Measurements from ENCODE around the gene FOCAD.

FOCAD gene

GRCh38 chr9:20880271-20880670 is 196.2 kb downstream of the FOCAD start:
- CTCF ChIA-PET = no interaction called here
- Mint-ChIP-seq H3K27me3 (no peaks in the 10 kb centered on the region), H3K9me3 (no peaks in the 10 kb centered on the region)

GRCh38 chr9:20880675-20881074 is 196.6 kb downstream of the FOCAD start:
- H3K27me3 Mint-ChIP-seq = no peaks in the 10 kb centered on the region
- peaks cover 5% of the 10 kb centered on the region for H3K36me3 Mint-ChIP-seq
- no peaks in the 10 kb centered on the region for H3K4me1 Mint-ChIP-seq
- H3K27ac Mint-ChIP-seq = no peak overlapping the region
- H3K9me3 Mint-ChIP-seq = no peaks in the 10 kb centered on the region
- no peak for DNase-seq
- H3K4me3 Mint-ChIP-seq = no peak overlapping the region
- CTCF ChIA-PET = no interaction called here

More at GRCh38 chr9:20880271-20880670, 196.2 kb downstream of the FOCAD start:
- no peak overlapping the region for H3K4me3 Mint-ChIP-seq
- H3K4me1 Mint-ChIP-seq = no peaks in the 10 kb centered on the region
- DNase-seq = no peak
- peaks cover 6% of the 10 kb centered on the region for H3K36me3 Mint-ChIP-seq
- no peak overlapping the region for H3K27ac Mint-ChIP-seq

DNA sequence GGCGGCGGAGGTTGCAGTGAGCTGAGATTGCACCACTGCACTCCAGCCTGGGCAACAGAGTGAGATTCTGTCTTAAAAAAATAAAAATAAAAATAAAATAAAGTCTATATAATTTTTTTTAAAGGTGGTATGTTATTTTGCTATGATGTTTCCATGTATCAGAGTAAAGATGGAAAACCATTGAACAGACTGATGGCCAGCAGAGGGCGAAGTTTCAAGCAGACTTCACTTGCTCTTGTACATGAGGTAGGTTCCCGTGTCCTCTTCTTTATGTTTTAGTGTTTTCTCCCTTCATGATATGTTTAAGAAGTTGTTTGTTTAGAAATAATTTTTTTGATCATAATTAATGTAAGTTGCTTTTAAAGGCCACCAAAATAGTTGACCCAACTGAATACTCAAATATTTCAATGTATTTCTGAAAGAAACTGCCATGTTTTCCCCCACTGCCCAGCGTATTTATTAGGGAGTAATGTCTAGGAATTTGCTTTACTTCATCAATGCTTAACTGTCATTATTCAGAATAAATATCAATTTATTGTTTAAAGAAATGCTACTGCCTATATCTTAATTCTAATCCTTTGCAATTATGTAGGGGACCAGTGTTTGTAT is 201.0 kb downstream of the FOCAD start:
- Mint-ChIP-seq H3K9me3 (no peaks in the 10 kb centered on the region), H3K27ac (no peak overlapping the region), H3K27me3 (no peaks in the 10 kb centered on the region), H3K4me1 (no peaks in the 10 kb centered on the region), H3K4me3 (no peak overlapping the region), H3K36me3 (peaks cover 8% of the 10 kb centered on the region)
- peak; percentile 75 for DNase-seq
- CTCF ChIA-PET = interaction anchor here (0.7 to 4.9 kb wide), 13 partner anchors 8 to 530 kb away, joined by 3 to 39 read pairs (median 5); partner anchors contain the start of gene MLLT3

DNA sequence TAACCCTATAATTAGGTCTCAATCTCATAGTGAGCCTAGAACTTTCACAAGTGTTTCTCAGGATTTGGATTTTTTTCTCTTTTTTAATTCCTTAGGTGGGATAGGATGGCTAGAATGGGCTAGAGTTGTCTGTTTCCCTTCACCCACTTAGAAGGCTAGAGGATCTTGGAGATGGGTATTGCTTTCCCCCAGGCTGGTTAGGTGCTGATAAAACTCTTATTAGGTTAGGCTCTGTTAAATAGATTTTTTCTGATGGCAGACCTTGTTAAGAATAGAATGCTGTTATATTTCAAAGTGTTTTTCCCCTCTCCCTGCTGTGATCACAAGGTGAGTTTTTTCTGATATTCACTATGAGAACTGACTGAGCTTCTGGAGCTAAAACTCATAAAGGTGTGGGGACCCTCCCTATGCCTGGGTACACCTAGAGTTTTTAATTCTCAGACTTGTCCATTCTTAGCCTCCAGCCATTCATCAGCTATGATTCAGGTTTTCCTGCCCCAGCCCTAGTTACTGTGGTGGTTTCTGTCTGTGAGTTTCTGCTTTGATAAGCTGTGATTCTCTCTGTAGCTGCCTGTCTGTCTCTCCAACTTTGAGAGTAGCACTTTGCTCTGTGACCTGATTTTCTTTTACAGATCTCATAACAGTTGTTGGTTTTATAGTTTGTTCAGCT is 215.0 kb downstream of the FOCAD start:
- H3K4me3 Mint-ChIP-seq = no peak overlapping the region
- no peak overlapping the region for H3K27ac Mint-ChIP-seq
- DNase-seq = no peak
- no peaks in the 10 kb centered on the region for H3K4me1 Mint-ChIP-seq
- no peaks in the 10 kb centered on the region for H3K9me3 Mint-ChIP-seq
- no peaks in the 10 kb centered on the region for H3K36me3 Mint-ChIP-seq
- H3K27me3 Mint-ChIP-seq = no peaks in the 10 kb centered on the region
- CTCF ChIA-PET = interaction anchor here (1.2 kb wide), 1 partner anchor 15 kb away, joined by 3 read pairs; no protein-coding TSS in a partner anchor

GRCh38 chr9:20903212-20903611 is 219.2 kb downstream of the FOCAD start:
- H3K36me3 Mint-ChIP-seq = peaks cover 2% of the 10 kb centered on the region
- CTCF ChIA-PET = no interaction called here
- H3K4me1 Mint-ChIP-seq = no peaks in the 10 kb centered on the region

DNA sequence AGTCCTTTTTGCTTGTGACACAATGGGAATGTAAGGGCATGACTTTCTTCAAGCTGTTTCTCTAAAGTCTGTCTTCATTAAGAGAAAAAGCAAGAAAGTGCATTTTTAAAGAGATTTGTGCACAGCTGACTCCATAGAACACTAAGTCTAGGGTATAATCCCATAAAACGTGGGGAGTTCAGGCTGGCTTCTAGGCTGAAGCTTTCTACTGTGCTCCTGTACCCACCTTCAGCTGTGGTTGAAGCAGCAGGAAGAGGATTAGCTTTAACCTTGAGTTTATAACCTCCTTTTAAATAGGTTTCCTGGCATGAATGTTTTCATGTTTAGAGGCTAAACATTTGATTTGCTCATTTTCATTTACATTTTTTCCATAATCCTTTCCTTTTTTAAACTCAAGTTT is 220.9 kb downstream of the FOCAD start:
- Mint-ChIP-seq H3K36me3 (peaks cover 2% of the 10 kb centered on the region), H3K4me1 (no peaks in the 10 kb centered on the region), H3K27ac (no peak overlapping the region), H3K27me3 (no peaks in the 10 kb centered on the region), H3K4me3 (no peak overlapping the region), H3K9me3 (no peaks in the 10 kb centered on the region)
- CTCF ChIA-PET = no interaction called here
- no peak for DNase-seq

More at GRCh38 chr9:20903212-20903611, 219.2 kb downstream of the FOCAD start:
- Mint-ChIP-seq H3K4me3 (no peak overlapping the region), H3K9me3 (no peaks in the 10 kb centered on the region), H3K27ac (no peak overlapping the region), H3K27me3 (no peaks in the 10 kb centered on the region)
- DNase-seq = no peak

GRCh38 chr9:20906326-20906725 is 222.3 kb downstream of the FOCAD start:
- CTCF ChIA-PET = no interaction called here
- DNase-seq = no peak
- H3K27me3 Mint-ChIP-seq = no peaks in the 10 kb centered on the region
- no peak overlapping the region for H3K27ac Mint-ChIP-seq
- H3K9me3 Mint-ChIP-seq = no peaks in the 10 kb centered on the region
- H3K4me3 Mint-ChIP-seq = no peak overlapping the region
- H3K36me3 Mint-ChIP-seq = peaks cover 2% of the 10 kb centered on the region
- H3K4me1 Mint-ChIP-seq = no peaks in the 10 kb centered on the region

GRCh38 chr9:20908461-20908860 is 224.4 kb downstream of the FOCAD start:
- Mint-ChIP-seq H3K4me1 (no peaks in the 10 kb centered on the region), H3K4me3 (no peak overlapping the region), H3K9me3 (no peaks in the 10 kb centered on the region), H3K27me3 (no peaks in the 10 kb centered on the region), H3K36me3 (peaks cover 2% of the 10 kb centered on the region), H3K27ac (no peak overlapping the region)
- DNase-seq = no peak
- CTCF ChIA-PET = interaction anchor here (1.9 kb wide), 1 partner anchor 25 kb away, joined by 6 read pairs; no protein-coding TSS in a partner anchor

- H3K27me3 Mint-ChIP-seq = no peaks in the 10 kb centered on the region
- CTCF ChIA-PET = no interaction called here
- no peak overlapping the region for H3K27ac Mint-ChIP-seq
- DNase-seq = no peak
- H3K4me3 Mint-ChIP-seq = no peak overlapping the region
- peaks cover 32% of the 10 kb centered on the region for H3K36me3 Mint-ChIP-seq
- no peaks in the 10 kb centered on the region for H3K4me1 Mint-ChIP-seq
- peaks cover 7% of the 10 kb centered on the region for H3K9me3 Mint-ChIP-seq
These were observed 230.5 kb downstream of the FOCAD start for GRCh38 chr9:20914556-20914955.

- DNase-seq = no peak
- CTCF ChIA-PET = no interaction called here
- no peak overlapping the region for H3K4me3 Mint-ChIP-seq
- H3K4me1 Mint-ChIP-seq = peaks cover 4% of the 10 kb centered on the region
- H3K9me3 Mint-ChIP-seq = peaks cover 7% of the 10 kb centered on the region
- peaks cover 36% of the 10 kb centered on the region for H3K36me3 Mint-ChIP-seq
- H3K27me3 Mint-ChIP-seq = no peaks in the 10 kb centered on the region
- no peak overlapping the region for H3K27ac Mint-ChIP-seq
These were observed 237.3 kb downstream of the FOCAD start for GRCh38 chr9:20921362-20921761.

DNA sequence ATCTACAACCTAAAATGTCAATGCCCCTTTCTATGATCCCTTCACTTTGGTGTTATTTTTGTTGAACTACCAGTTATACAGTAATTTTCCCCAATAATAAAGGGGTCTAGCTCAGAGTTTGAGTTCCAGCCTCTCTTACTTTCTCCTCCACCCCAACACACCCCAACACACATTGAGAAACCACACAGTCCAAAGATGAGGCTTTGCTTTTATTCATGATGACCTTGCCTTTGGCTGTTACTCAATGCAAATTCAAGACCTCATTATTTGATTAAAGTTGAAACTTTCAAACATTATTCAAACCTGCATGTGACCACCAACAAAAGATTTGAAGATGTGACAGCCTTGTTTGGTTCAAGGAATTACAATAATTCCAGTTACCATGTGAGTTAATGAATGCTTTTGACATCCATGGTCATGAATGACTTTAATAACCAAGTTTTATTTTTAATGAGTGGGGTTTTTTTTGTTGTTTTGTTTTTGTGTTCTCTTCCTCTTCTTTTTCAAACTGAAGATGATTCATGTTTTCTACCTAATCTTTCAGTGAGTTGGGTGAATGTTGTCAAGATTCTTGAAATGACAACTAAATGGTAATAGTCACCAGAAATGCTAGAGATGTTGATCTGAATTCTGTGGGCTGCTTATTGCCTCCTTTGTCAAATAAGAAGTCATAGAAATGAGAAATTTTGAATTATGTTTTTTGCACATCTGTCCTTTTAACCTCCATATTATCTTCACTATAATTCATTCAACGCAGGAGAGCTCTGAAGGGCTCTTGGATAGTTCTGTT is 241.4 kb downstream of the FOCAD start:
- H3K4me3 Mint-ChIP-seq = no peak overlapping the region
- peaks cover 15% of the 10 kb centered on the region for H3K36me3 Mint-ChIP-seq
- no peak for DNase-seq
- H3K4me1 Mint-ChIP-seq = peaks cover 16% of the 10 kb centered on the region
- CTCF ChIA-PET = no interaction called here
- H3K27me3 Mint-ChIP-seq = no peaks in the 10 kb centered on the region
- no peak overlapping the region for H3K27ac Mint-ChIP-seq
- no peaks in the 10 kb centered on the region for H3K9me3 Mint-ChIP-seq

DNA sequence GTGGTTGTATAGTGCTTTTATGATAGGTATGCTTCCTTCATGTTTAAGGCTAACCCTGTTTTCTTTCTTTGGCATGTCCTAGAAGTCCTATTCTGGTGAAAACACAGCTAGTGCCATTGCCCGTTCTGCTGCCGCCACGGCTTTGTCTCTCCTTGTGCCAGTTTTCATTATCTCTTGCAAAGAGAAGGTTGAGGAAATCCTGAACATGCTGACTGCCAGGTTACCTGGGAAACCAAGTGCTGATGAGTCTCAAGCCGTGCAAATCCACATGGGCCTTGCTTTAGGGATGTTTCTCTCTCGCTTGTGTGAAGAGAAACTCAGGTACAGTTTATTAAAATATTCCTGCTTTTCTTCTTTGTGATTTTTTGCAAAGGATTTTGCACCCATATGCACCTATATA is 245.2 kb downstream of the FOCAD start:
- H3K27ac Mint-ChIP-seq = no peak overlapping the region
- CTCF ChIA-PET = interaction anchor here (1.0 to 1.8 kb wide), 2 partner anchors 45 to 102 kb away, joined by 3 to 6 read pairs; partner anchors contain the start of gene HACD4
- no peaks in the 10 kb centered on the region for H3K27me3 Mint-ChIP-seq
- DNase-seq = no peak
- no peak overlapping the region for H3K4me3 Mint-ChIP-seq
- peaks cover 22% of the 10 kb centered on the region for H3K36me3 Mint-ChIP-seq
- no peaks in the 10 kb centered on the region for H3K9me3 Mint-ChIP-seq
- H3K4me1 Mint-ChIP-seq = peaks cover 16% of the 10 kb centered on the region

DNA sequence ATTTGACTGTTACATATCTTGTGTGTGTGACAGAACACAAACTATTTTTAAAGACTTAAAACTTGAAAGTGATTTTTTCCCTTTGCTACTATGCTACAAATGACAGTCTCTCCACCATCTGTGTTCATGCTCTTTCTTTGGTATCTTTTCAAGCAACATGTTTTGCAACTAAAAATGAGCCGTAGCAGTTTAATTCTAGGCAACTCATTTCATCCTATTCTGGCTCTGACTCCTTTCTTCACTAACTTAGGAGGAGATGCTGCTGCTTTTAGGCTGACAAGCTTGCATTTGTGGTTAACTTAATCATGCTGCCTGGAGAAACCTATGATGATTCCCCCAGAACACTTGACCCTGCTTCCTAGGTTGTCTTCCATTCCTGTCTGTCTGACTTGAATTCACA is 246.8 kb downstream of the FOCAD start:
- Mint-ChIP-seq H3K27ac (no peak overlapping the region), H3K4me1 (peaks cover 14% of the 10 kb centered on the region), H3K4me3 (no peak overlapping the region), H3K9me3 (no peaks in the 10 kb centered on the region), H3K27me3 (no peaks in the 10 kb centered on the region), H3K36me3 (peaks cover 17% of the 10 kb centered on the region)
- CTCF ChIA-PET = interaction anchor here (0.5 to 0.7 kb wide), 2 partner anchors 45 to 55 kb away, joined by 3 read pairs; no protein-coding TSS in a partner anchor
- no peak for DNase-seq

- Mint-ChIP-seq H3K36me3 (peaks cover 10% of the 10 kb centered on the region), H3K4me3 (no peak overlapping the region), H3K27me3 (no peaks in the 10 kb centered on the region), H3K4me1 (peaks cover 7% of the 10 kb centered on the region), H3K27ac (no peak overlapping the region), H3K9me3 (no peaks in the 10 kb centered on the region)
- DNase-seq = no peak
- CTCF ChIA-PET = interaction anchor here (0.6 to 3.6 kb wide), 25 partner anchors 13 to 1476 kb away, joined by 3 to 32 read pairs (median 3); no protein-coding TSS in a partner anchor
These were observed 256.6 kb downstream of the FOCAD start for GRCh38 chr9:20940447-20941173.
